ENCODE data around the gene TMEM232. TPM values are rescaled to one million over a fixed set of nuclear protein-coding genes. Genes with fewer than 3 reads are reported as not detected.
"Not testable (repeated sequence)": the region's sequence is repeated elsewhere in the genome, so short reads cannot be mapped to it uniquely, and the experiment has no call there.

The TMEM232 gene
- total RNA-seq, 1 experiment from 2014 or later, result 0.21 TPM

- Histone ChIP-seq H3K27me3 (ENCODE audit: control insufficient read depth, insufficient read depth, low read length) (no peaks in the 10 kb centered on the region), H3K27ac (ENCODE audit: low read length) (no peak overlapping the region), H3K4me1 (ENCODE audit: control insufficient read depth, insufficient read depth, low read length) (no peaks in the 10 kb centered on the region), H3K36me3 (ENCODE audit: control insufficient read depth, insufficient read depth, low read length) (no peaks in the 10 kb centered on the region), H3K9me3 (ENCODE audit: control insufficient read depth, insufficient read depth, low read depth, low read length) (no peaks in the 10 kb centered on the region), H3K4me3 (ENCODE audit: low read depth in 2 of 2, low read length in 2 of 2) (no peak overlapping the region)
- no peak for DNase-seq (ENCODE audit: low read depth, low spot score)
- CTCF ChIA-PET, result no interaction called here
- POLR2A ChIA-PET, result no interaction called here
- intact Hi-C loops (cut with micrococcal nuclease; ENCODE audit: unreplicated experiment), result no loop called here
- TF ChIP-seq TCF7L2 (IDR thresholded peaks at IDR 0.05; ENCODE audit: low read depth, low read length), result no peak
- no peak for TF ChIP-seq REST (IDR thresholded peaks at IDR 0.05; ENCODE audit: insufficient read depth in 1 of 2, low read depth in 2 of 2, low read length in 1 of 2)
- no peak for TF ChIP-seq POLR2AphosphoS5 (IDR thresholded peaks at IDR 0.05; ENCODE audit: low read depth, low read length)
- no peak for TF ChIP-seq CTCF (IDR thresholded peaks at IDR 0.05)
- no peak for TF ChIP-seq SIN3A (IDR thresholded peaks at IDR 0.05; ENCODE audit: borderline replicate concordance, insufficient read depth, low read depth, low read length)
- no TSS peak for BruUV-seq (replicated peaks)
- no peak for ATAC-seq
- in situ Hi-C loops (cut with HindIII; ENCODE audit: low pct_unique_long_range_greater_than_20kb, low sequenced_read_pairs), result no loop called here
Observed at GRCh38 chr5:110536120-110537115, 190.1 kb downstream of the TMEM232 start.

- intact Hi-C loops (cut with micrococcal nuclease; ENCODE audit: unreplicated experiment); POLR2A ChIA-PET; H3K27ac ChIP-seq (ENCODE audit: low read length); DNase-seq (ENCODE audit: low read depth, low spot score); H3K27me3 ChIP-seq (ENCODE audit: control insufficient read depth, insufficient read depth, low read length); H3K4me3 ChIP-seq (ENCODE audit: low read depth in 2 of 2, low read length in 2 of 2); in situ Hi-C loops (cut with HindIII; ENCODE audit: low pct_unique_long_range_greater_than_20kb, low sequenced_read_pairs); ATAC-seq; H3K9me3 ChIP-seq (ENCODE audit: control insufficient read depth, insufficient read depth, low read depth, low read length); H3K4me1 ChIP-seq (ENCODE audit: control insufficient read depth, insufficient read depth, low read length); BruUV-seq (replicated peaks); CTCF ChIA-PET; H3K36me3 ChIP-seq (ENCODE audit: control insufficient read depth, insufficient read depth, low read length): not testable (repeated sequence)
Observed at GRCh38 chr5:110535146-110535545, 191.3 kb downstream of the TMEM232 start.

- POLR2A ChIA-PET, result no interaction called here
- no TSS peak for BruUV-seq (replicated peaks)
Observed at GRCh38 chr5:110525762-110526161, 200.7 kb downstream of the TMEM232 start.

More at GRCh38 chr5:110525762-110526161, 200.7 kb downstream of the TMEM232 start:
- ATAC-seq (no peak), DNase-seq (ENCODE audit: low read depth, low spot score) (no peak)
- H3K27me3 ChIP-seq (ENCODE audit: control insufficient read depth, insufficient read depth, low read length), result no peaks in the 10 kb centered on the region
- no peaks in the 10 kb centered on the region for H3K9me3 ChIP-seq (ENCODE audit: control insufficient read depth, insufficient read depth, low read depth, low read length)
- H3K4me3 ChIP-seq (ENCODE audit: low read depth in 2 of 2, low read length in 2 of 2), result no peak overlapping the region
- TF ChIP-seq REST (IDR thresholded peaks at IDR 0.05; ENCODE audit: insufficient read depth in 1 of 2, low read depth in 2 of 2, low read length in 1 of 2) (no peak), TCF7L2 (IDR thresholded peaks at IDR 0.05; ENCODE audit: low read depth, low read length) (no peak), SIN3A (IDR thresholded peaks at IDR 0.05; ENCODE audit: borderline replicate concordance, insufficient read depth, low read depth, low read length) (no peak), CTCF (IDR thresholded peaks at IDR 0.05) (no peak), POLR2AphosphoS5 (IDR thresholded peaks at IDR 0.05; ENCODE audit: low read depth, low read length) (no peak)
- CTCF ChIA-PET, result no interaction called here
- H3K36me3 ChIP-seq (ENCODE audit: control insufficient read depth, insufficient read depth, low read length), result no peaks in the 10 kb centered on the region
- H3K4me1 ChIP-seq (ENCODE audit: control insufficient read depth, insufficient read depth, low read length), result no peaks in the 10 kb centered on the region
- no peak overlapping the region for H3K27ac ChIP-seq (ENCODE audit: low read length)
- intact Hi-C loops (cut with micrococcal nuclease; ENCODE audit: unreplicated experiment), result no loop called here
- in situ Hi-C loops (cut with HindIII; ENCODE audit: low pct_unique_long_range_greater_than_20kb, low sequenced_read_pairs), result no loop called here

All from Panc1 (cell line).